GM21390 (cell line): Measurements from ENCODE around the gene KRT31.
"Not testable (repeated sequence)": the region's sequence is repeated elsewhere in the genome, so short reads cannot be mapped to it uniquely, and the experiment has no call there.

Experiments
- ATAC-seq: cut with Tn5 transposase; IDR thresholded peaks from one replicate; pipeline ENCODE4 v1.9.1; 2021; ENCODE audit not compliant: unreplicated experiment

The KRT31 gene

GRCh38 chr17:41347869-41348760, 49.3 kb downstream of the KRT31 start:
- ATAC-seq = no peak

DNA sequence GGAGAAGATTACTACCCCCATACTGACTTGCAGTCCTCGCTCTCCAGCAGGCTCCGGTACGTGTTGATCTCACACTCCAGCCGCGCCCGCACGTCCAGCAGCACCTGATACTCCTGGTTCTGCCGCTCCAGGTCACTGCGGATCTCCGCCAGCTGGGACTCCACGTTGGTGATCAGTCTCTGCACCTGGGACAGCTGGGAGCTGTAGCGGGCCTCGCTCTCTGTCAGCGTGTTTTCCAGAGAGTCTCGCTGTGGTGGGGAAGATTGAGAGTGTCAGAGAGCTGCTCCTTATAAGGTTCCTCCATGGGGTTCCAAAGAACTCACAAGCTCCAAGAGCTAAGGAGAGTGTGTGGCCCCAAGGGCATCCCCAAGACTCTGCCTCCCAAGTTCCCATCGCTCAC, 51.0 kb downstream of the KRT31 start:
- ATAC-seq = not testable (repeated sequence)

DNA sequence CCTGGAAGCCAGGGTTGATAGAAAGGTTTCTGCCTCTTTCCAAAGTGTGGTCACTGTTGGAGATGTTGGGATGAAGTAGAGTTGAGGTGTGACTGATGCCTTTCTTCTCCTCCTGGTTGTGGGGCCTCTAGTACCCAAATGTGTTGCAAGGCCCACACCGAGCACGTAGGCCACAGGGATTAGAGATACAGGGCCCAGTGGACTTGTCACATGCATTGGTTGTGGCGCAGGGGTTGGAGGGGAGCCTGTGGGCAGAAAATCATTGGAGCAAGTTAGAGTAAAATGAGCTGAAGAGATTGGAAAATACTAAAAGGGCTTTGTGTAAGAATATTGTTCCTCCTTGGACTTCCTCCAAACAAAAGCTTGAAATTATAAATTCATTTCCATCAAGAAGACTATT, 51.4 kb downstream of the KRT31 start:
- ATAC-seq = no peak
